CD14-positive monocyte (primary cell): ENCODE measurements around the gene C1QTNF1. TPM values are rescaled to one million over a fixed set of nuclear protein-coding genes. Genes with fewer than 3 reads are reported as not detected.

Source experiments
- DNase-seq, 3 donors: peaks; one replicate each; pipeline ENCODE4 v3.0.0-alpha.2; 2011 to 2022
- H2AFZ ChIP-seq: 2 replicates; pipeline ENCODE4 v1.6.0; 2012; ENCODE audit warnings: mild to moderate bottlenecking, low read depth, low read length, inconsistent platforms; ENCODE audit not compliant: insufficient read depth, poor library complexity, severe bottlenecking
- H3K27ac ChIP-seq, 2 donors: 1 replicate in 1 of 2; 2 replicates in 1 of 2; pipeline ENCODE4 v1.5.1; 2012 to 2013; ENCODE audit warnings: low read length in 2 of 2, control low read depth in 1 of 2, inconsistent platforms in 1 of 2, low read depth in 1 of 2, mild to moderate bottlenecking in 1 of 2
- H3K27me3 ChIP-seq, 2 donors: one replicate each; pipeline versions ENCODE4 v1.6.0 to v1.6.1; 2011 to 2013; ENCODE audit warnings: low read length in 2 of 2; ENCODE audit not compliant: control insufficient read depth in 2 of 2, insufficient read depth in 2 of 2
- H3K36me3 ChIP-seq, 2 donors: replicated peaks in 1 of 2; 1 replicate in 1 of 2; 2 replicates in 1 of 2; pipeline versions ENCODE4 v1.5.1 to v1.6.1; 2012 to 2013; ENCODE audit warnings: low read length in 2 of 2, control low read depth in 1 of 2, inconsistent platforms in 1 of 2, mild to moderate bottlenecking in 1 of 2; ENCODE audit not compliant: insufficient read depth in 2 of 2, control insufficient read depth in 1 of 2
- H3K4me1 ChIP-seq, 2 donors: 1 replicate in 1 of 2; 2 replicates in 1 of 2; pipeline versions ENCODE4 v1.5.1 to v1.6.1; 2012 to 2013; ENCODE audit warnings: low read length in 2 of 2, control low read depth in 1 of 2, inconsistent platforms in 1 of 2, mild to moderate bottlenecking in 1 of 2, moderate library complexity in 1 of 2; ENCODE audit not compliant: insufficient read depth in 2 of 2, control insufficient read depth in 1 of 2
- H3K4me2 ChIP-seq: replicated peaks from 2 replicates; pipeline ENCODE3; 2012; ENCODE audit warnings: low read length, moderate library complexity, mild to moderate bottlenecking; ENCODE audit not compliant: poor library complexity, severe bottlenecking; ENCODE audit errors: extremely low read depth
- H3K4me3 ChIP-seq, 3 experiments: fragments of 200-600 bp in 1 of 3; sonication (generic) in 1 of 3; replicated peaks in 1 of 3; 1 replicate in 2 of 3; 2 replicates in 1 of 3; pipeline ENCODE4 v1.5.1; 2011 to 2013; ENCODE audit warnings: low read length in 3 of 3, mild to moderate bottlenecking in 3 of 3, control low read depth in 2 of 3, low read depth in 2 of 3, inconsistent platforms in 1 of 3, moderate library complexity in 1 of 3
- H3K79me2 ChIP-seq: 2 replicates; pipeline ENCODE4 v1.6.0; 2012; ENCODE audit warnings: mild to moderate bottlenecking, control low read depth, inconsistent platforms, low read length, moderate library complexity; ENCODE audit not compliant: insufficient read depth
- H3K9ac ChIP-seq: 2 replicates; pipeline ENCODE4 v1.6.0; 2017; ENCODE audit warnings: low read length, mild to moderate bottlenecking; ENCODE audit not compliant: insufficient read depth, poor library complexity, severe bottlenecking
- H3K9me3 ChIP-seq, 2 donors: replicated peaks in 1 of 2; 1 replicate in 1 of 2; 2 replicates in 1 of 2; pipeline versions ENCODE4 v1.5.1 to v1.6.1; 2012 to 2013; ENCODE audit warnings: low read length in 2 of 2, control low read depth in 1 of 2; ENCODE audit not compliant: control insufficient read depth in 1 of 2, insufficient read depth in 1 of 2
- H4K20me1 ChIP-seq: 2 replicates; pipeline ENCODE4 v1.6.0; 2012; ENCODE audit warnings: mild to moderate bottlenecking, low read length, control low read depth, moderate library complexity; ENCODE audit not compliant: insufficient read depth
- H3K27ac Mint-ChIP-seq, 7 donors: one replicate each; pipeline ENCODE4 v1.8.0; 2020; ENCODE audit warnings: mild to moderate bottlenecking in 7 of 7, mixed read lengths in 7 of 7, moderate library complexity in 6 of 7, inconsistent platforms in 2 of 7
- H3K27me3 Mint-ChIP-seq, 3 donors: one replicate each; pipeline ENCODE4 v1.8.0; 2021 to 2022; ENCODE audit warnings: low read depth in 3 of 3, mild to moderate bottlenecking in 3 of 3, mixed read lengths in 3 of 3, moderate library complexity in 3 of 3, inconsistent platforms in 1 of 3
- H3K36me3 Mint-ChIP-seq, 2 donors: one replicate each; pipeline ENCODE4 v1.8.0; 2020; ENCODE audit warnings: mixed read lengths in 2 of 2, inconsistent platforms in 1 of 2, mild to moderate bottlenecking in 1 of 2
- H3K4me1 Mint-ChIP-seq: one replicate; pipeline ENCODE4 v1.8.0; 2020; ENCODE audit warnings: mild to moderate bottlenecking, mixed read lengths
- H3K4me3 Mint-ChIP-seq, 2 donors: one replicate each; pipeline ENCODE4 v1.8.0; 2020; ENCODE audit warnings: mild to moderate bottlenecking in 2 of 2, mixed read lengths in 2 of 2, moderate library complexity in 1 of 2
- H3K9me3 Mint-ChIP-seq, 7 donors: one replicate each; pipeline ENCODE4 v1.8.0; 2020 to 2022; ENCODE audit warnings: mixed read lengths in 7 of 7, mild to moderate bottlenecking in 6 of 7, moderate library complexity in 6 of 7, inconsistent platforms in 2 of 7
- CTCF ChIP-seq: fragments of 200-600 bp; IDR thresholded peaks from one replicate; pipeline ENCODE4 v1.8.0; 2022; ENCODE audit warnings: antibody characterized with exemption, mild to moderate bottlenecking
- WGBS: methylation state at CpG from one replicate; pipeline ENCODE4 v1.1.5; 2013; ENCODE audit warnings: missing lambda C conversion rate; ENCODE audit not compliant: insufficient coverage; 5-methylcytosine and 5-hydroxymethylcytosine counted together
- intact Hi-C, 2 donors: fragments of 100-400 bp; cut with micrococcal nuclease; formaldehyde crosslinking; loops; one replicate each; pipeline versions ENCODE4 v1.15.0 to v1.15.1; 2023
- polyA plus RNA-seq, 3 donors: library from polyadenylated mRNA; depleted of rRNA in 1 of 3; unstranded in 2 of 3; stranded (reverse) in 1 of 3; fragments of 300-500 nt in 2 of 3; fragments of >200 nt in 1 of 3; fragmentation: Illumina TruSeq in 2 of 3; gene quantifications; 1 replicate in 2 of 3; 2 replicates in 1 of 3; pipeline ENCODE4 v1.2.3, GENCODE V29; 2012 to 2021

The C1QTNF1 gene
- polyA plus RNA-seq, 3 donors: not detected

DNA sequence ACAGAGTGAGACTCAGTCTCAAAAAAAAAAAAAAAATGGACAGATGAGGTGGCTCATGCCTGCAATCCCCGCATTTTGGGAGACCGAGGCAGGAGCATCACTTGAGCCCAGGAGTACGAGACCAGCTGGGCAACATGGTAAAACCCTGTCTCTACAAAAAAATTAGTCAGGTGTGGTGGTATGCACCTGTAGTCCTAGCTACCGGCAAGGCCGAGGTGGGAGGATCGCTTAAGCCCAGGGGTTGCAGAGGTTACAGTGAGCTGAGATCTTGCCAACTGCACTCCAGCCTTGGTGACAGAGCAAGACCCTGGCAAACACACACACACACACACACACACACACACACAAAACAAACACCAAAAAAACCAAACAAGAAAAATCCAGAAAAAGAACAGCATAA, 43.0 kb downstream of the C1QTNF1 start:
- peaks cover 1 to 11% (median 8%) of the 10 kb centered on the region in 3 donors for H3K27me3 Mint-ChIP-seq
- H3K27ac Mint-ChIP-seq: no peak overlapping the region
- H3K79me2 ChIP-seq: no peaks in the 10 kb centered on the region
- no peak overlapping the region for H2AFZ ChIP-seq
- no peaks in the 10 kb centered on the region for H3K27me3 ChIP-seq
- no peak overlapping the region for H3K27ac ChIP-seq
- WGBS: 96% methylated on average over 6 of the region's 6 CpGs
- H3K36me3 Mint-ChIP-seq: no peaks in the 10 kb centered on the region
- no peak overlapping the region for H3K4me2 ChIP-seq
- no peaks in the 10 kb centered on the region for H4K20me1 ChIP-seq
- no peak for DNase-seq
- H3K9me3 Mint-ChIP-seq: peaks cover 0 to 3% (median 0%) of the 10 kb centered on the region in 7 donors
- no peaks in the 10 kb centered on the region for H3K4me1 ChIP-seq
- peaks cover 3% of the 10 kb centered on the region for H3K4me1 Mint-ChIP-seq
- H3K4me3 ChIP-seq: no peak overlapping the region
- no peak overlapping the region for H3K4me3 Mint-ChIP-seq
- no peaks in the 10 kb centered on the region for H3K36me3 ChIP-seq
- TF ChIP-seq CTCF: no peak
- intact Hi-C loops: no loop called here
- H3K9me3 ChIP-seq: no peaks in the 10 kb centered on the region
- no peak overlapping the region for H3K9ac ChIP-seq

DNA sequence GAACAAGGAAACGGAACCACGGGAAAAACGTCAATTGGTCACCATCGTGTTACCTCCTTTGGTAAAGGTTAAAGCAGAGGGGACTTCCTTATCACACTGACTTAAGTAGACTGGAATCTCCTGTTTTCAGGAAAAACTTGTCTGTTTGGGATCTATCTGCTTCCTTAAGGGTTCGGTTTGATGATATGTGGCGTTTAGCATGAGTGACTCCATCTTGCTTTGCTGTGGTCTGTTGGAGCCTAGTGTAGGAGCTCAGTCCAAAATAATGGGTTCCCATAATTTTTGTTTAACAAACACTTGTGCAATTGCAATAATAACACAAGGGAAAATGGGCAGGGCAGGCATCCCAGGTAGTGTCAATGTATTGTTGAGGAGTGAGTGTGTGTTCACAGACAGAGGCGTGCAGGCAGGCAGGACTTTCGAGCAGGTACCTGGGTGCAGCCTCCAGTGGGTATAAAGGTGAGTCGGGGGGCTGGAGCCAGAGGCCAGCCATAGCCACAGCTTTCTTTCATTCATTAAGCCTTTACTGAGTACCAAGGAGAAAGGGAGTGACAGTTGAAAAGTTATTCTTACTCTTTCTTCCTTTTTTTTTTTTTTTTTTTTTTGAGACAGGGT, 46.4 kb downstream of the C1QTNF1 start:
- Histone ChIP-seq H3K4me1 (peaks cover 12 to 14% of the 10 kb centered on the region in 2 donors), H3K9ac (no peak overlapping the region), H3K27me3 (no peaks in the 10 kb centered on the region), H2AFZ (no peak overlapping the region), H3K4me2 (no peak overlapping the region), H3K79me2 (peaks cover 5% of the 10 kb centered on the region), H3K27ac (no peak overlapping the region), H3K4me3 (no peak overlapping the region), H4K20me1 (no peaks in the 10 kb centered on the region), H3K36me3 (no peaks in the 10 kb centered on the region), H3K9me3 (no peaks in the 10 kb centered on the region)
- 100% methylated on average over 2 of the region's 9 CpGs for WGBS
- Mint-ChIP-seq H3K27ac (no peak overlapping the region), H3K9me3 (peaks cover 0 to 3% (median 0%) of the 10 kb centered on the region in 7 donors), H3K4me3 (no peak overlapping the region), H3K27me3 (peaks cover 0 to 9% (median 3%) of the 10 kb centered on the region in 3 donors), H3K36me3 (no peaks in the 10 kb centered on the region), H3K4me1 (peaks cover 12% of the 10 kb centered on the region)
- intact Hi-C loops: no loop called here
- no peak for DNase-seq
- no peak for TF ChIP-seq CTCF
